OCI-M1 (cell line): ENCODE data around the gene ZMIZ1.
A peak's percentile ranks its signal among the peaks of the same experiment; 100 is the strongest.

Experiments
- DNase-seq: peaks from one replicate; lab custom pipeline; 2025; lab: John Stamatoyannopoulos, UW

Gene ZMIZ1

GRCh38 chr10:79116801-79117723 lies 48.3 kb downstream of the ZMIZ1 start:
- peak; percentile 84 for DNase-seq

- no peak for DNase-seq
Observed at GRCh38 chr10:79118286-79119202, 49.8 kb downstream of the ZMIZ1 start.

- DNase-seq: no peak
Observed at GRCh38 chr10:79119306-79119705, 50.5 kb downstream of the ZMIZ1 start.

GRCh38 chr10:79123547-79123963 lies 54.8 kb downstream of the ZMIZ1 start:
- no peak for DNase-seq

- DNase-seq: no peak
Observed at GRCh38 chr10:79124066-79124465, 55.3 kb downstream of the ZMIZ1 start.

- no peak for DNase-seq
Observed at GRCh38 chr10:79125092-79125491, 56.3 kb downstream of the ZMIZ1 start.

- no peak for DNase-seq
Observed at GRCh38 chr10:79126351-79127080, 57.8 kb downstream of the ZMIZ1 start.

- peak; percentile 45 for DNase-seq
Observed at GRCh38 chr10:79127151-79127961, 58.6 kb downstream of the ZMIZ1 start.

- no peak for DNase-seq
Observed at GRCh38 chr10:79128241-79128922, 59.6 kb downstream of the ZMIZ1 start.

GRCh38 chr10:79128923-79129305 lies 60.1 kb downstream of the ZMIZ1 start:
- no peak for DNase-seq

GRCh38 chr10:79129361-79129997 lies 60.7 kb downstream of the ZMIZ1 start:
- DNase-seq: peak; percentile 36

- no peak for DNase-seq
Observed at GRCh38 chr10:79130255-79130654, 61.5 kb downstream of the ZMIZ1 start.

GRCh38 chr10:79130846-79131245 lies 62.1 kb downstream of the ZMIZ1 start:
- no peak for DNase-seq

- no peak for DNase-seq
Observed at GRCh38 chr10:79131836-79132631, 63.3 kb downstream of the ZMIZ1 start.

GRCh38 chr10:79132681-79133381 lies 64.1 kb downstream of the ZMIZ1 start:
- DNase-seq: peak; percentile 88

GRCh38 chr10:79133416-79133815 lies 64.7 kb downstream of the ZMIZ1 start:
- no peak for DNase-seq

GRCh38 chr10:79135790-79136189 lies 67.0 kb downstream of the ZMIZ1 start:
- no peak for DNase-seq

GRCh38 chr10:79136236-79137005 lies 67.7 kb downstream of the ZMIZ1 start:
- DNase-seq: peak; percentile 13
